OCI-LY7 (cell line): ENCODE results near the gene WDR70. TPM values are rescaled to one million over a fixed set of nuclear protein-coding genes. Genes with fewer than 3 reads are reported as not detected.
"Not testable (repeated sequence)": the region's sequence is repeated elsewhere in the genome, so short reads cannot be mapped to it uniquely, and the experiment has no call there.

ENCODE experiments used
- BruUV-seq: library from RNA; stranded (reverse); fragments of 400-500 nt; replicated peaks from 2 replicates; lab custom pipeline; 2021; lab: Mats Ljungman, UMichigan
- CTCF ChIA-PET: fragments of 300-600 bp; sonication (Branson Sonifier 250); formaldehyde crosslinking; loops from one replicate; lab custom pipeline; 2022; ENCODE audit warnings: antibody characterized with exemption; ENCODE audit not compliant: unreplicated experiment; lab: Charles Lee
- POLR2A ChIA-PET: fragments of 300-600 bp; sonication (Branson Sonifier 250); formaldehyde crosslinking; loops from one replicate; lab custom pipeline; 2022; ENCODE audit warnings: antibody characterized with exemption; lab: Charles Lee
- DNase-seq: peaks from one replicate; pipeline ENCODE4 v3.0.0-alpha.2; 2015; ENCODE audit warnings: low spot score
- H2AFZ ChIP-seq: fragments of 200-600 bp; sonication (generic), shearing (Covaris generic); 2 replicates; pipeline ENCODE4 v1.6.1; 2014; ENCODE audit warnings: mild to moderate bottlenecking, antibody characterized with exemption, low read length, moderate library complexity
- H3K27ac ChIP-seq: fragments of 200-600 bp; sonication (generic); 2 replicates; pipeline ENCODE4 v1.5.1; 2014; ENCODE audit warnings: mixed run types, low read depth, mild to moderate bottlenecking, moderate library complexity, low read length, inconsistent platforms; ENCODE audit not compliant: poor library complexity, severe bottlenecking
- H3K36me3 ChIP-seq: fragments of 200-600 bp; sonication (generic); 2 replicates; pipeline ENCODE4 v1.6.1; 2014; ENCODE audit warnings: mild to moderate bottlenecking, antibody characterized with exemption, low read length, moderate library complexity, mixed read lengths; ENCODE audit not compliant: insufficient read depth
- H3K4me1 ChIP-seq: fragments of 200-600 bp; sonication (generic); 2 replicates; pipeline ENCODE4 v1.5.1; 2014; ENCODE audit warnings: mild to moderate bottlenecking, low read length; ENCODE audit not compliant: insufficient read depth, poor library complexity, severe bottlenecking
- H3K4me2 ChIP-seq: fragments of 200-600 bp; sonication (generic); 2 replicates; pipeline ENCODE4 v1.6.1; 2014; ENCODE audit warnings: mild to moderate bottlenecking, low read length
- H3K4me3 ChIP-seq: fragments of 200-600 bp; sonication (generic); 2 replicates; pipeline ENCODE4 v1.5.1; 2014; ENCODE audit warnings: mild to moderate bottlenecking, low read depth, low read length; ENCODE audit not compliant: poor library complexity, severe bottlenecking
- H3K79me2 ChIP-seq: fragments of 200-600 bp; sonication (generic); 2 replicates; pipeline ENCODE4 v1.6.1; 2016; ENCODE audit warnings: low read depth, mild to moderate bottlenecking, low read length, moderate library complexity, mixed read lengths; ENCODE audit not compliant: insufficient read depth
- H3K9me2 ChIP-seq: fragments of 200-600 bp; sonication (generic); 2 replicates; pipeline ENCODE4 v1.6.1; 2016; ENCODE audit warnings: mild to moderate bottlenecking, low read length, mixed read lengths; ENCODE audit not compliant: insufficient read depth
- H3K9me3 ChIP-seq: fragments of 200-600 bp; sonication (generic); 2 replicates; pipeline ENCODE4 v1.6.1; 2014; ENCODE audit warnings: mild to moderate bottlenecking, mixed run types, low read length, mixed read lengths
- H4K20me1 ChIP-seq: fragments of 200-600 bp; sonication (generic); 2 replicates; pipeline ENCODE4 v1.6.1; 2014; ENCODE audit warnings: mild to moderate bottlenecking, antibody characterized with exemption, low read length, moderate library complexity, mixed read lengths; ENCODE audit not compliant: insufficient read depth
- CTCF ChIP-seq: fragments of 200-600 bp; sonication (generic); conservative IDR thresholded peaks from 2 replicates; pipeline ENCODE4 v1.5.1; 2014; ENCODE audit warnings: mild to moderate bottlenecking, antibody characterized with exemption, low read length, moderate library complexity, mixed read lengths
- EZH2phosphoT487 ChIP-seq: fragments of 200-600 bp; sonication (generic); IDR thresholded peaks from 2 replicates; pipeline ENCODE4 v1.6.1; 2018; ENCODE audit warnings: low read depth, borderline replicate concordance, mild to moderate bottlenecking, mixed run types, antibody characterized with exemption, low read length, moderate library complexity, mixed read lengths
- intact Hi-C: fragments of 100-400 bp; cut with micrococcal nuclease; formaldehyde crosslinking; loops from one replicate; pipeline ENCODE4 v1.10.0; 2022; ENCODE audit not compliant: unreplicated experiment
- total RNA-seq, 2 experiments: library from RNA; depleted of rRNA in 1 of 2; stranded (reverse); fragments of >200 nt in 1 of 2; shearing (Covaris generic) in 1 of 2; gene quantifications; 2 replicates each; pipeline ENCODE4 v1.2.3, GENCODE V29; 2014 to 2022

Gene WDR70
- total RNA-seq, 2 experiments from 2014 or later: 26.2 to 35.4 TPM

- intact Hi-C loops: not testable (repeated sequence)
Observed at GRCh38 chr5:37694333-37694732, 315.2 kb downstream of the WDR70 start.

GRCh38 chr5:37694867-37695266 lies 315.7 kb downstream of the WDR70 start:
- H3K79me2 ChIP-seq: no peaks in the 10 kb centered on the region
- H3K4me2 ChIP-seq: no peak overlapping the region
- H4K20me1 ChIP-seq: no peaks in the 10 kb centered on the region
- no peaks in the 10 kb centered on the region for H3K4me1 ChIP-seq
- intact Hi-C loops: no loop called here
- no peak overlapping the region for H3K27ac ChIP-seq
- no peak for DNase-seq
- no peaks in the 10 kb centered on the region for H3K9me2 ChIP-seq
- no peaks in the 10 kb centered on the region for H3K9me3 ChIP-seq
- H2AFZ ChIP-seq: no peak overlapping the region
- CTCF ChIA-PET: no interaction called here
- no peak overlapping the region for H3K4me3 ChIP-seq
- POLR2A ChIA-PET: no interaction called here
- BruUV-seq: no TSS peak
- H3K36me3 ChIP-seq: no peaks in the 10 kb centered on the region
- TF ChIP-seq EZH2phosphoT487 (no peak), CTCF (no peak)

More at GRCh38 chr5:37694333-37694732, 315.2 kb downstream of the WDR70 start:
- H3K4me3 ChIP-seq, H3K27ac ChIP-seq, H3K79me2 ChIP-seq, H3K9me3 ChIP-seq, DNase-seq, H2AFZ ChIP-seq, H3K4me1 ChIP-seq, CTCF ChIA-PET, POLR2A ChIA-PET, H4K20me1 ChIP-seq, H3K9me2 ChIP-seq, BruUV-seq, H3K4me2 ChIP-seq, H3K36me3 ChIP-seq: not testable (repeated sequence)

- H4K20me1 ChIP-seq: no peaks in the 10 kb centered on the region
- no peaks in the 10 kb centered on the region for H3K4me1 ChIP-seq
- H3K36me3 ChIP-seq: no peaks in the 10 kb centered on the region
- DNase-seq: no peak
- H3K79me2 ChIP-seq: no peaks in the 10 kb centered on the region
- intact Hi-C loops: no loop called here
- H3K9me3 ChIP-seq: no peaks in the 10 kb centered on the region
- H3K9me2 ChIP-seq: no peaks in the 10 kb centered on the region
- no peak for TF ChIP-seq CTCF
- TF ChIP-seq EZH2phosphoT487: no peak
- H3K4me2 ChIP-seq: no peak overlapping the region
- ChIA-PET POLR2A (interaction anchor here (0.8 kb wide), 1 partner anchor 13 kb away, joined by 3 read pairs; no protein-coding TSS in a partner anchor), CTCF (no interaction called here)
- H3K27ac ChIP-seq: no peak overlapping the region
- H2AFZ ChIP-seq: no peak overlapping the region
- no peak overlapping the region for H3K4me3 ChIP-seq
- BruUV-seq: no TSS peak
Observed at GRCh38 chr5:37695647-37696046, 316.5 kb downstream of the WDR70 start.
